SK-N-SH treated with all-trans-retinoic acid at 6 μM for 48 hours (cell line): ENCODE measurements around the gene BCAN.
A peak's percentile ranks its signal among the peaks of the same experiment; 100 is the strongest.

Experiments used
- ATAC-seq: fragments of 200-7000 bp; cut with Tn5 transposase; 3 replicates; pipeline ENCODE4 v1.9.1; 2020; ENCODE audit warnings: mild to moderate bottlenecking, moderate library complexity
- ARNTL ChIP-seq: fragments of 450-650 bp; formaldehyde crosslinking; IDR thresholded peaks from 2 replicates; pipeline ENCODE4 v1.5.0; 2020; ENCODE audit warnings: low read depth, mild to moderate bottlenecking, moderate library complexity, borderline replicate concordance
- BACH2 ChIP-seq: fragments of 250-450 bp; sonication (Bioruptor Pico); IDR thresholded peaks from 2 replicates; pipeline ENCODE4 v1.9.0; 2021; ENCODE audit warnings: mild to moderate bottlenecking, borderline replicate concordance
- CSDC2 ChIP-seq: fragments of 250-450 bp; sonication (Bioruptor Pico); IDR thresholded peaks from 2 replicates; pipeline ENCODE4 v1.5.0; 2020; ENCODE audit warnings: mild to moderate bottlenecking, moderate library complexity
- ESRRG ChIP-seq: fragments of 250-450 bp; sonication (Bioruptor Pico); IDR thresholded peaks from 2 replicates; pipeline ENCODE4 v1.6.1; 2021; ENCODE audit warnings: mild to moderate bottlenecking
- GLIS3 ChIP-seq: fragments of 250-450 bp; sonication (Bioruptor Pico); IDR thresholded peaks from 2 replicates; pipeline ENCODE4 v1.5.0; 2020; ENCODE audit warnings: mild to moderate bottlenecking, moderate library complexity
- ISL1 ChIP-seq: fragments of 250-450 bp; sonication (Bioruptor Pico); IDR thresholded peaks from 2 replicates; pipeline ENCODE4 v2.1.2; 2022; ENCODE audit warnings: mild to moderate bottlenecking, moderate library complexity
- OSR1 ChIP-seq: fragments of 250-450 bp; sonication (Bioruptor Pico); IDR thresholded peaks from 2 replicates; pipeline ENCODE4 v1.8.0; 2022; ENCODE audit warnings: moderate library complexity, mild to moderate bottlenecking, inconsistent platforms
- PATZ1 ChIP-seq: fragments of 250-450 bp; sonication (Bioruptor Pico); IDR thresholded peaks from 2 replicates; pipeline ENCODE4 v1.8.0; 2020; ENCODE audit warnings: mild to moderate bottlenecking, moderate library complexity, borderline replicate concordance
- PPARA ChIP-seq: fragments of 250-450 bp; sonication (Bioruptor Pico); IDR thresholded peaks from 2 replicates; pipeline ENCODE4 v1.5.0; 2020; ENCODE audit warnings: mild to moderate bottlenecking, borderline replicate concordance
- RARB ChIP-seq: fragments of 250-450 bp; sonication (Bioruptor Pico); IDR thresholded peaks from 2 replicates; pipeline ENCODE4 v1.8.0; 2021; ENCODE audit warnings: mild to moderate bottlenecking, moderate library complexity
- SNAI2 ChIP-seq: fragments of 250-450 bp; sonication (Bioruptor Pico); IDR thresholded peaks from 2 replicates; pipeline ENCODE4 v1.5.0; 2020; ENCODE audit warnings: mild to moderate bottlenecking, moderate library complexity
- TCF4 ChIP-seq: fragments of 250-450 bp; sonication (Bioruptor Pico); IDR thresholded peaks from 2 replicates; pipeline ENCODE4 v1.8.0; 2021; ENCODE audit warnings: mild to moderate bottlenecking, moderate library complexity, borderline replicate concordance
- ZC3H10 ChIP-seq: fragments of 250-450 bp; sonication (Bioruptor Pico); IDR thresholded peaks from 2 replicates; pipeline ENCODE4 v1.5.1; 2021; ENCODE audit warnings: mild to moderate bottlenecking, moderate library complexity
- ZFP3 ChIP-seq: fragments of 250-450 bp; sonication (Bioruptor Pico); IDR thresholded peaks from 2 replicates; pipeline ENCODE4 v1.5.0; 2020; ENCODE audit warnings: mild to moderate bottlenecking, moderate library complexity
- ZFP30 ChIP-seq: fragments of 450-650 bp; formaldehyde crosslinking; IDR thresholded peaks from 2 replicates; pipeline ENCODE4 v1.5.0; 2022; ENCODE audit warnings: mild to moderate bottlenecking, moderate library complexity
- ZNF565 ChIP-seq: fragments of 450-650 bp; formaldehyde crosslinking; conservative IDR thresholded peaks from 2 replicates; pipeline ENCODE4 v1.5.0; 2020; ENCODE audit warnings: low read depth, mild to moderate bottlenecking, moderate library complexity
- ZNF70 ChIP-seq: fragments of 450-650 bp; formaldehyde crosslinking; IDR thresholded peaks from 2 replicates; pipeline ENCODE4 v1.5.0; 2020; ENCODE audit warnings: mild to moderate bottlenecking, moderate library complexity
- ZNF8 ChIP-seq: fragments of 450-650 bp; formaldehyde crosslinking; IDR thresholded peaks from 2 replicates; pipeline ENCODE4 v1.5.0; 2020; ENCODE audit warnings: mild to moderate bottlenecking, moderate library complexity
- TF ChIP-seq, protein P1 (sequence below): fragments of 250-450 bp; sonication (Bioruptor Pico); IDR thresholded peaks from 2 replicates; pipeline ENCODE4 v1.5.1; 2020; ENCODE audit warnings: low read depth, mild to moderate bottlenecking, moderate library complexity
- TF ChIP-seq, protein P2 (sequence below): fragments of 250-450 bp; sonication (Bioruptor Pico); IDR thresholded peaks from 2 replicates; pipeline ENCODE4 v1.5.1; 2021; ENCODE audit warnings: mild to moderate bottlenecking, moderate library complexity
- TF ChIP-seq, protein P3 (sequence below): fragments of 250-450 bp; sonication (Bioruptor Pico); IDR thresholded peaks from 2 replicates; pipeline ENCODE4 v1.8.0; 2021; ENCODE audit warnings: low read depth, mild to moderate bottlenecking, moderate library complexity, borderline replicate concordance

BCAN gene

GRCh38 chr1:156639601-156640101, 2.3 kb upstream of the BCAN start:
- ATAC-seq, result peak; percentile 6; the same call in 1 of the 3 replicates
- TF ChIP-seq, protein P1, sequence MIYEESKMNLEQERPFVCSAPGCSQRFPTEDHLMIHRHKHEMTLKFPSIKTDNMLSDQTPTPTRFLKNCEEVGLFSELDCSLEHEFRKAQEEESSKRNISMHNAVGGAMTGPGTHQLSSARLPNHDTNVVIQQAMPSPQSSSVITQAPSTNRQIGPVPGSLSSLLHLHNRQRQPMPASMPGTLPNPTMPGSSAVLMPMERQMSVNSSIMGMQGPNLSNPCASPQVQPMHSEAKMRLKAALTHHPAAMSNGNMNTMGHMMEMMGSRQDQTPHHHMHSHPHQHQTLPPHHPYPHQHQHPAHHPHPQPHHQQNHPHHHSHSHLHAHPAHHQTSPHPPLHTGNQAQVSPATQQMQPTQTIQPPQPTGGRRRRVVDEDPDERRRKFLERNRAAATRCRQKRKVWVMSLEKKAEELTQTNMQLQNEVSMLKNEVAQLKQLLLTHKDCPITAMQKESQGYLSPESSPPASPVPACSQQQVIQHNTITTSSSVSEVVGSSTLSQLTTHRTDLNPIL (CRISPR knock-in tag), result no peak
- TF ChIP-seq RARB (CRISPR knock-in tag), result no peak
- no peak for TF ChIP-seq PPARA
- no peak for TF ChIP-seq ISL1
- TF ChIP-seq ZFP30 (CRISPR knock-in tag), result no peak
- no peak for TF ChIP-seq ZFP3 (CRISPR knock-in tag)
- no peak for TF ChIP-seq GLIS3 (CRISPR knock-in tag)
- TF ChIP-seq TCF4 (CRISPR knock-in tag), result no peak
- no peak for TF ChIP-seq ZNF8
- TF ChIP-seq SNAI2 (CRISPR knock-in tag), result no peak
- no peak for TF ChIP-seq ZNF565 (CRISPR knock-in tag)
- TF ChIP-seq ESRRG (CRISPR knock-in tag), result no peak
- no peak for TF ChIP-seq BACH2 (CRISPR knock-in tag)
- no peak for TF ChIP-seq OSR1 (CRISPR knock-in tag)
- TF ChIP-seq, protein P2, sequence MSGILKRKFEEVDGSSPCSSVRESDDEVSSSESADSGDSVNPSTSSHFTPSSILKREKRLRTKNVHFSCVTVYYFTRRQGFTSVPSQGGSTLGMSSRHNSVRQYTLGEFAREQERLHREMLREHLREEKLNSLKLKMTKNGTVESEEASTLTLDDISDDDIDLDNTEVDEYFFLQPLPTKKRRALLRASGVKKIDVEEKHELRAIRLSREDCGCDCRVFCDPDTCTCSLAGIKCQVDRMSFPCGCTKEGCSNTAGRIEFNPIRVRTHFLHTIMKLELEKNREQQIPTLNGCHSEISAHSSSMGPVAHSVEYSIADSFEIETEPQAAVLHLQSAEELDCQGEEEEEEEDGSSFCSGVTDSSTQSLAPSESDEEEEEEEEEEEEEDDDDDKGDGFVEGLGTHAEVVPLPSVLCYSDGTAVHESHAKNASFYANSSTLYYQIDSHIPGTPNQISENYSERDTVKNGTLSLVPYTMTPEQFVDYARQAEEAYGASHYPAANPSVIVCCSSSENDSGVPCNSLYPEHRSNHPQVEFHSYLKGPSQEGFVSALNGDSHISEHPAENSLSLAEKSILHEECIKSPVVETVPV, result no peak
- TF ChIP-seq, all 23 proteins: peak for 0

GRCh38 chr1:156640842-156641706, 843 bp upstream of the BCAN start:
- ATAC-seq, result no peak

DNA sequence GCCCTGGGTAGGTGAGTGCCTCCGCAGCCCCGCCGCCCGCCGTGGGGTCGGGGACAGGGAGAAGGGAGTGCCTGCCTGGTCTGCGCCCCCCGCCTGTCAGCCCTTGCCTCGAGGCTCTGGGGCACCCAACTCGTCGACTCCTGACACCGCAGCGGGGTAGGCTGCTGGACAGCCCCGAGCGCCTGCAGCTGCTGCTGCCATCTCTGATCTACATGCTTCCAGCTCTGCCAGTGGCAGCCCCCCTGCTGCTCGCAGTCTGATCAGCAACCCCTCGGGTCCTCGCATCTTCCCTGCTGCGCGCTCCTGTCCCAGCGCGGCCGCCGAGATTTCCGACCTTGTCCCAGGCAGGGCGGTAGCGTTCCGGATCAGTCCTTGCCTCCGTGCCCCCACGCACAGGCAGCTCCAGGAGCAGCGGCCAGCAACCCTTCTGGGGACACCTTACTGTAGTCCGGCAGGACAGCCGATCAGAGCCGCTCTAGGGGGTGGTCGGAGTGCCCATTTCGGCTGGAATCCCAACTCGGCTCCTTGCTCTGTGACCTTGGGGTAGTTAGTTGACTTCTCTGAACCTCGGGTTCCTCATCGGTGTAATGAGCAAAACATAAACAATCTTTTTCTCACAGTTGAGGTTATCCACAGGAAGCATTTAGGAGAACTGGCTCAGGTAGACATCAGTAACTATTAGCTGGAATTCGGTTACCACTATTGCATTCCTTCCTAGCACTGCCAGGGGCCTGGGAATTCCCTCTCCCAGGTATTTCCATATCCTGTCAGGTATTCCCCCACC, 540 bp downstream of the BCAN start:
- peak; percentile 58; the same call in 1 of the 2 replicates for TF ChIP-seq ZFP3 (CRISPR knock-in tag)
- TF ChIP-seq, protein P3, sequence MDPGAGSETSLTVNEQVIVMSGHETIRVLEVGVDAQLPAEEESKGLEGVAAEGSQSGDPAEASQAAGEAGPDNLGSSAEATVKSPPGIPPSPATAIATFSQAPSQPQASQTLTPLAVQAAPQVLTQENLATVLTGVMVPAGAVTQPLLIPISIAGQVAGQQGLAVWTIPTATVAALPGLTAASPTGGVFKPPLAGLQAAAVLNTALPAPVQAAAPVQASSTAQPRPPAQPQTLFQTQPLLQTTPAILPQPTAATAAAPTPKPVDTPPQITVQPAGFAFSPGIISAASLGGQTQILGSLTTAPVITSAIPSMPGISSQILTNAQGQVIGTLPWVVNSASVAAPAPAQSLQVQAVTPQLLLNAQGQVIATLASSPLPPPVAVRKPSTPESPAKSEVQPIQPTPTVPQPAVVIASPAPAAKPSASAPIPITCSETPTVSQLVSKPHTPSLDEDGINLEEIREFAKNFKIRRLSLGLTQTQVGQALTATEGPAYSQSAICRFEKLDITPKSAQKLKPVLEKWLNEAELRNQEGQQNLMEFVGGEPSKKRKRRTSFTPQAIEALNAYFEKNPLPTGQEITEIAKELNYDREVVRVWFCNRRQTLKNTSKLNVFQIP (CRISPR knock-in tag), result no peak
- ATAC-seq, result peak; percentile 31

More at GRCh38 chr1:156640842-156641706, 843 bp upstream of the BCAN start:
- TF ChIP-seq ZFP3 (CRISPR knock-in tag), result no peak
- TF ChIP-seq OSR1 (CRISPR knock-in tag), result no peak
- TF ChIP-seq BACH2 (CRISPR knock-in tag), result no peak
- TF ChIP-seq CSDC2, result no peak
- no peak for TF ChIP-seq ARNTL (CRISPR knock-in tag)
- TF ChIP-seq, protein P1 (CRISPR knock-in tag), result no peak
- TF ChIP-seq ZNF70, result no peak

DNA sequence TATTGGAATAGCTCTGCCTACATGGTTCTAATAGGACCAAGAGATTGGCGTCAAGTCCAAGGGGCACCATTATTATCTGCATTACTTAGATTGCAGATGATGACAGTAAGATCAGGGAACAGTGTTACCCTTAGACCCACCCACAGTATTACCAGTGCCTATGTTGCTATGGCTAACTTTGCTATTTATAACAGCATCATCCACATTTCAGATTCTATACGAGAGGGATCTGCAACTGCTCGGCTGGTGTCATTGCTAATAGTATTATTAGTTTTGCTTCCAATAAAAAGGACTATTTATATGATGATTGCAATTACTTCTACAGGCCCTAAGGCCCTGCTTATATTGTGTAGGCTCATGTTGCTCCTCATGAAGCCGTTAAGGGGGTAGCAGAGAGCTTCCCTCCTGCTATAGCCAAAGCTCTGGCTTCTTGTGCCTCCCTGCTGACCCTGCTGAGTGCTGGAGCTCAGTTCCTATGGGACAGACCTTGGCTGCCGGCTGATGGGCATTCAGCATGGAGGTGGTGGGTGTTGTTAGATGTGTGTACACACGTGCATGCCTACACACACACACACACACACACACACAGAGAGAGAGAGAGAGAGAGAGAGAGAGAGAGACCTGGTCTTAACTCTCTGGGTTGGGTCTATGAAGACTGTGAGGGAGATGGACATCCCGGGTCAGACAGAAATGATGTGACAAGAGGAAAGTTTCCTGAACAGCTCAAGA, 1.3 kb downstream of the BCAN start:
- ATAC-seq, result no peak
- TF ChIP-seq, protein P3 (CRISPR knock-in tag), result no peak
- TF ChIP-seq ZNF70 (no peak), BACH2 (CRISPR knock-in tag) (no peak), ZNF8 (no peak), GLIS3 (CRISPR knock-in tag) (no peak), SNAI2 (CRISPR knock-in tag) (no peak), ZFP3 (CRISPR knock-in tag) (no peak), ISL1 (no peak), ZC3H10 (CRISPR knock-in tag) (no peak), PATZ1 (CRISPR knock-in tag) (no peak), ZNF565 (CRISPR knock-in tag) (no peak)
- TF ChIP-seq, protein P2, result no peak
- TF ChIP-seq, all 23 proteins: peak for 0
